ENCODE measurements around the gene PCDH1. TPM values are rescaled to one million over a fixed set of nuclear protein-coding genes. Genes with fewer than 3 reads are reported as not detected.

PCDH1 gene
- total RNA-seq, 1 donor from 2014 or later = 6.3 TPM

- H3K27me3 Mint-ChIP-seq (ENCODE audit: unreplicated experiment) = peaks cover 88% of the 10 kb centered on the region
- H3K4me1 Mint-ChIP-seq (ENCODE audit: unreplicated experiment) = peaks cover 4% of the 10 kb centered on the region
Measured at GRCh38 chr5:141807732-141808131, 70.5 kb downstream of the PCDH1 start.

DNA sequence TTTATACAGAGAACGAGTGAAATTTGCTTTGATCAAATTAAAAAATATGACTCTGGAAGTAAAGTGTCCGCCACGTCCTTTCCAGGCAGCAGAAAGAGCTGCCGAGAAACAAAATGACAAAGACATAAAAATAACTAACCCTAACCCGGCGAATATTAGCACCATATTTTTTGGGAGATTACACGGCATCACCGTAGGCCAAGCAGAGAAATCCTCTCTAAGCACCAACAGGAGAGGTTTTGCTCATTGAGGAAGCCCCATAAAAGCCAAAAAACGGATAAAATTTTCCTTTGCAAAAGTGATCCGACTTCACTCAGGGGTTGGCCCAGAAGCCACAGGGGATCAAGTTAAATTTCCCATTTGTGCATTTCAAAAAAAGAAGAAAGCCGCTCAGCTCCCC, 70.9 kb downstream of the PCDH1 start:
- no peaks in the 10 kb centered on the region for H3K36me3 Mint-ChIP-seq (ENCODE audit: unreplicated experiment)
- TF ChIP-seq, protein P1, sequence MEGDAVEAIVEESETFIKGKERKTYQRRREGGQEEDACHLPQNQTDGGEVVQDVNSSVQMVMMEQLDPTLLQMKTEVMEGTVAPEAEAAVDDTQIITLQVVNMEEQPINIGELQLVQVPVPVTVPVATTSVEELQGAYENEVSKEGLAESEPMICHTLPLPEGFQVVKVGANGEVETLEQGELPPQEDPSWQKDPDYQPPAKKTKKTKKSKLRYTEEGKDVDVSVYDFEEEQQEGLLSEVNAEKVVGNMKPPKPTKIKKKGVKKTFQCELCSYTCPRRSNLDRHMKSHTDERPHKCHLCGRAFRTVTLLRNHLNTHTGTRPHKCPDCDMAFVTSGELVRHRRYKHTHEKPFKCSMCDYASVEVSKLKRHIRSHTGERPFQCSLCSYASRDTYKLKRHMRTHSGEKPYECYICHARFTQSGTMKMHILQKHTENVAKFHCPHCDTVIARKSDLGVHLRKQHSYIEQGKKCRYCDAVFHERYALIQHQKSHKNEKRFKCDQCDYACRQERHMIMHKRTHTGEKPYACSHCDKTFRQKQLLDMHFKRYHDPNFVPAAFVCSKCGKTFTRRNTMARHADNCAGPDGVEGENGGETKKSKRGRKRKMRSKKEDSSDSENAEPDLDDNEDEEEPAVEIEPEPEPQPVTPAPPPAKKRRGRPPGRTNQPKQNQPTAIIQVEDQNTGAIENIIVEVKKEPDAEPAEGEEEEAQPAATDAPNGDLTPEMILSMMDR (IDR thresholded peaks at IDR 0.05) = no peak
- H3K27me3 Mint-ChIP-seq (ENCODE audit: unreplicated experiment) = peaks cover 87% of the 10 kb centered on the region
- no peaks in the 10 kb centered on the region for H3K9me3 Mint-ChIP-seq (ENCODE audit: unreplicated experiment)
- peaks cover 4% of the 10 kb centered on the region for H3K4me1 Mint-ChIP-seq (ENCODE audit: unreplicated experiment)
- H3K27ac Mint-ChIP-seq (ENCODE audit: unreplicated experiment) = no peak overlapping the region
- H3K4me3 Mint-ChIP-seq (ENCODE audit: unreplicated experiment) = no peak overlapping the region
- DNase-seq (ENCODE audit: extremely low spot score, unreplicated experiment) = no peak

More at GRCh38 chr5:141807732-141808131, 70.5 kb downstream of the PCDH1 start:
- Mint-ChIP-seq H3K36me3 (ENCODE audit: unreplicated experiment) (no peaks in the 10 kb centered on the region), H3K27ac (ENCODE audit: unreplicated experiment) (no peak overlapping the region), H3K9me3 (ENCODE audit: unreplicated experiment) (no peaks in the 10 kb centered on the region), H3K4me3 (ENCODE audit: unreplicated experiment) (no peak overlapping the region)
- TF ChIP-seq, protein P1 (IDR thresholded peaks at IDR 0.05) = no peak
- DNase-seq (ENCODE audit: extremely low spot score, unreplicated experiment) = no peak

GRCh38 chr5:141806626-141807025, 71.6 kb downstream of the PCDH1 start:
- no peak for DNase-seq (ENCODE audit: extremely low spot score, unreplicated experiment)
- Mint-ChIP-seq H3K36me3 (ENCODE audit: unreplicated experiment) (no peaks in the 10 kb centered on the region), H3K27ac (ENCODE audit: unreplicated experiment) (no peak overlapping the region), H3K27me3 (ENCODE audit: unreplicated experiment) (peaks cover 84% of the 10 kb centered on the region), H3K4me3 (ENCODE audit: unreplicated experiment) (no peak overlapping the region), H3K9me3 (ENCODE audit: unreplicated experiment) (no peaks in the 10 kb centered on the region), H3K4me1 (ENCODE audit: unreplicated experiment) (peaks cover 2% of the 10 kb centered on the region)
- TF ChIP-seq, protein P1 (IDR thresholded peaks at IDR 0.05) = no peak

- no peak for DNase-seq (ENCODE audit: extremely low spot score, unreplicated experiment)
- Mint-ChIP-seq H3K27me3 (ENCODE audit: unreplicated experiment) (peaks cover 79% of the 10 kb centered on the region), H3K36me3 (ENCODE audit: unreplicated experiment) (no peaks in the 10 kb centered on the region), H3K4me3 (ENCODE audit: unreplicated experiment) (no peak overlapping the region), H3K27ac (ENCODE audit: unreplicated experiment) (no peak overlapping the region), H3K9me3 (ENCODE audit: unreplicated experiment) (no peaks in the 10 kb centered on the region), H3K4me1 (ENCODE audit: unreplicated experiment) (peaks cover 2% of the 10 kb centered on the region)
- TF ChIP-seq, protein P1 (IDR thresholded peaks at IDR 0.05) = no peak
Measured at GRCh38 chr5:141805874-141806595, 72.2 kb downstream of the PCDH1 start.

GRCh38 chr5:141804475-141804874, 73.7 kb downstream of the PCDH1 start:
- no peaks in the 10 kb centered on the region for H3K9me3 Mint-ChIP-seq (ENCODE audit: unreplicated experiment)
- TF ChIP-seq, protein P1 (IDR thresholded peaks at IDR 0.05) = no peak
- H3K36me3 Mint-ChIP-seq (ENCODE audit: unreplicated experiment) = no peaks in the 10 kb centered on the region
- no peak for DNase-seq (ENCODE audit: extremely low spot score, unreplicated experiment)
- H3K4me3 Mint-ChIP-seq (ENCODE audit: unreplicated experiment) = no peak overlapping the region
- H3K27me3 Mint-ChIP-seq (ENCODE audit: unreplicated experiment) = peaks cover 66% of the 10 kb centered on the region
- no peak overlapping the region for H3K27ac Mint-ChIP-seq (ENCODE audit: unreplicated experiment)
- peaks cover 7% of the 10 kb centered on the region for H3K4me1 Mint-ChIP-seq (ENCODE audit: unreplicated experiment)

Other genes starting within 250 kb of the PCDH1 start
- 62.1 and 67.9 TPM in 2 replicates for gene HDAC3, start 241.6 kb downstream of the PCDH1 start, total RNA-seq
- 5.4 and 6.1 TPM in 2 replicates for gene RELL2, start 241.4 kb downstream of the PCDH1 start, total RNA-seq
- gene FCHSD1, start 227.0 kb downstream of the PCDH1 start, total RNA-seq = 23.2 and 28.6 TPM in 2 replicates
- gene ARAP3, start 196.2 kb downstream of the PCDH1 start, total RNA-seq = 1.3 and 2.0 TPM in 2 replicates
- 60.2 and 64.1 TPM in 2 replicates for gene DELE1, start 45.5 kb upstream of the PCDH1 start, total RNA-seq
- gene PCDH12, start 79.8 kb upstream of the PCDH1 start, total RNA-seq = not detected in 2 replicates
- gene RNF14, start 90.7 kb upstream of the PCDH1 start, total RNA-seq = 66.8 and 73.8 TPM in 2 replicates
- gene GNPDA1, start 134.6 kb upstream of the PCDH1 start, total RNA-seq = 51.4 and 52.0 TPM in 2 replicates
- gene NDFIP1, start 230.4 kb upstream of the PCDH1 start, total RNA-seq = 62.7 and 70.0 TPM in 2 replicates